SK-N-SH (cell line): ENCODE measurements around the gene STAC3. TPM values are rescaled to one million over a fixed set of nuclear protein-coding genes. Genes with fewer than 3 reads are reported as not detected.

ENCODE experiments used
- CTCF ChIA-PET: fragments of 300-600, 350-600 bp; formaldehyde crosslinking; extraction: SDS; loops from one replicate; lab custom pipeline; 2021; lab: Yijun Ruan, JAX
- POLR2A ChIA-PET: fragments of 350-600 bp; sonication (Branson Sonifier 250); formaldehyde crosslinking; extraction: SDS; loops from one replicate; lab custom pipeline; 2020; ENCODE audit warnings: antibody characterized with exemption, inconsistent platforms; lab: Yijun Ruan, JAX
- DNase-seq: peaks from one replicate; pipeline ENCODE4 v3.0.0; 2012
- H2AFZ ChIP-seq: fragments of 200-600 bp; sonication (generic); 2 replicates; pipeline ENCODE4 v1.8.1; 2016; ENCODE audit warnings: antibody characterized with exemption, mild to moderate bottlenecking, low read depth
- H3F3A ChIP-seq: fragments of 200-600 bp; sonication (generic); replicated peaks from 2 replicates; pipeline ENCODE3; 2016; ENCODE audit warnings: antibody characterized with exemption, mild to moderate bottlenecking; ENCODE audit not compliant: insufficient read depth
- H3K27ac ChIP-seq, 2 experiments: fragments of 200-500 bp in 1 of 2; fragments of 200-600 bp in 1 of 2; sonication (Bioruptor generic) in 1 of 2; sonication (generic), shearing (Covaris generic) in 1 of 2; 2 replicates each; pipeline versions ENCODE4 v1.5.1 to v1.6.1; 2014 to 2016; ENCODE audit warnings: low read depth in 2 of 2, inconsistent platforms in 1 of 2, low read length in 1 of 2, mild to moderate bottlenecking in 1 of 2, mixed read lengths in 1 of 2
- H3K27me3 ChIP-seq: fragments of 200-600 bp; sonication (generic), shearing (Covaris generic); 2 replicates; pipeline ENCODE4 v1.6.1; 2016; ENCODE audit warnings: mixed run types; ENCODE audit not compliant: insufficient read depth
- H3K36me3 ChIP-seq, 2 experiments: fragments of 200-500 bp in 1 of 2; fragments of 200-600 bp in 1 of 2; sonication (Bioruptor generic) in 1 of 2; sonication (generic) in 1 of 2; replicated peaks in 1 of 2; 2 replicates each; pipeline versions ENCODE3 to v1.5.1; 2014 to 2016; ENCODE audit warnings: low read length in 1 of 2, mild to moderate bottlenecking in 1 of 2; ENCODE audit not compliant: insufficient read depth in 2 of 2, control insufficient read depth in 1 of 2
- H3K4me1 ChIP-seq, 2 experiments: fragments of 200-500 bp in 1 of 2; fragments of 200-600 bp in 1 of 2; sonication (Bioruptor generic) in 1 of 2; sonication (generic), shearing (Covaris generic) in 1 of 2; 2 replicates each; pipeline versions ENCODE4 v1.5.1 to v1.6.1; 2014 to 2016; ENCODE audit warnings: low read depth in 1 of 2, low read length in 1 of 2, mixed run types in 1 of 2; ENCODE audit not compliant: insufficient read depth in 2 of 2, control insufficient read depth in 1 of 2
- H3K4me2 ChIP-seq: fragments of 200-600 bp; sonication (generic), shearing (Covaris generic); 2 replicates; pipeline ENCODE4 v1.6.1; 2017; ENCODE audit warnings: mixed run types
- H3K4me3 ChIP-seq, 2 experiments: fragments of 200-500 bp in 1 of 2; fragments of 200-600 bp in 1 of 2; sonication (Bioruptor generic) in 1 of 2; sonication (generic), shearing (Covaris generic) in 1 of 2; 2 replicates each; pipeline versions ENCODE4 v1.5.1 to v1.8.1; 2014 to 2016; ENCODE audit warnings: low read depth in 2 of 2, inconsistent platforms in 1 of 2, low read length in 1 of 2, mild to moderate bottlenecking in 1 of 2, mixed read lengths in 1 of 2, moderate library complexity in 1 of 2
- H3K79me2 ChIP-seq: fragments of 200-600 bp; sonication (generic); 2 replicates; pipeline ENCODE4 v1.8.1; 2017; ENCODE audit warnings: mild to moderate bottlenecking; ENCODE audit not compliant: insufficient read depth
- H3K9ac ChIP-seq: fragments of 200-600 bp; sonication (generic); 2 replicates; pipeline ENCODE4 v1.6.1; 2017; ENCODE audit warnings: mixed run types
- H3K9me2 ChIP-seq: fragments of 200-600 bp; sonication (generic); 2 replicates; pipeline ENCODE4 v1.6.1; 2017; ENCODE audit warnings: mixed run types
- H3K9me3 ChIP-seq: fragments of 200-600 bp; sonication (generic); 2 replicates; pipeline ENCODE4 v1.6.1; 2017; ENCODE audit warnings: mixed run types, mild to moderate bottlenecking, moderate library complexity
- H4K20me1 ChIP-seq: fragments of 200-600 bp; sonication (generic); 2 replicates; pipeline ENCODE4 v1.6.1; 2017; ENCODE audit warnings: mild to moderate bottlenecking, mixed run types; ENCODE audit not compliant: insufficient read depth
- EP300 ChIP-seq, 2 experiments: IDR thresholded peaks; 2 replicates each; pipeline versions ENCODE4 v1.4.0 to v1.6.1; 2012; ENCODE audit warnings: borderline replicate concordance in 1 of 2, low read depth in 1 of 2, low read length in 1 of 2
- EZH2phosphoT487 ChIP-seq: fragments of 200-600 bp; sonication (generic); IDR thresholded peaks from 2 replicates; pipeline ENCODE4 v1.6.1; 2017; ENCODE audit warnings: low read depth, mixed run types, mild to moderate bottlenecking, antibody characterized with exemption, moderate library complexity, borderline replicate concordance
- FOXM1 ChIP-seq: IDR thresholded peaks from 2 replicates; pipeline ENCODE4 v1.4.0; 2012; ENCODE audit warnings: low read depth, mild to moderate bottlenecking
- GATA2 ChIP-seq: sonication (generic); formaldehyde crosslinking; IDR thresholded peaks from 2 replicates; pipeline ENCODE4 v1.5.0; 2020; ENCODE audit warnings: mild to moderate bottlenecking, missing genetic modification reagents
- JUND ChIP-seq: IDR thresholded peaks from 2 replicates; pipeline ENCODE4 v1.4.0; 2012
- MEF2A ChIP-seq: IDR thresholded peaks from 2 replicates; pipeline ENCODE4 v1.4.0; 2012; ENCODE audit warnings: low read depth, borderline replicate concordance
- MXI1 ChIP-seq: IDR thresholded peaks from 2 replicates; pipeline ENCODE4 v1.6.1; 2012; ENCODE audit warnings: mild to moderate bottlenecking, low read depth, low read length, improper control_type of control experiment
- NFIC ChIP-seq: IDR thresholded peaks from 2 replicates; pipeline ENCODE4 v1.4.0; 2012; ENCODE audit warnings: borderline replicate concordance
- NRF1 ChIP-seq: IDR thresholded peaks from 2 replicates; pipeline ENCODE4 v1.6.1; 2012; ENCODE audit warnings: low read depth, mild to moderate bottlenecking, low read length
- SIN3A ChIP-seq: IDR thresholded peaks from 2 replicates; pipeline ENCODE4 v1.6.1; 2012; ENCODE audit warnings: low read depth, mild to moderate bottlenecking, low read length, moderate library complexity, borderline replicate concordance
- TAF1 ChIP-seq: IDR thresholded peaks from 2 replicates; pipeline ENCODE4 v1.6.1; 2012; ENCODE audit warnings: low read depth, mild to moderate bottlenecking, low read length, moderate library complexity, borderline replicate concordance
- YY1 ChIP-seq: IDR thresholded peaks from 2 replicates; pipeline ENCODE4 v1.4.0; 2012; ENCODE audit warnings: low read depth, mild to moderate bottlenecking
- WGBS: methylation state at CpG from one replicate; pipeline ENCODE4 v1.1.6; 2017; ENCODE audit warnings: low lambda C conversion rate; 5-methylcytosine and 5-hydroxymethylcytosine counted together
- polyA plus RNA-seq, 3 experiments: library from polyadenylated mRNA; depleted of rRNA; stranded (reverse); fragments of >200 nt; gene quantifications; 2 replicates each; pipeline ENCODE4 v1.2.3, GENCODE V29; 2012
- TF ChIP-seq, protein P1 (sequence below): fragments of 150-350 bp; IDR thresholded peaks from 2 replicates; pipeline ENCODE4 v1.6.1; 2016; ENCODE audit warnings: mild to moderate bottlenecking, low read depth, low read length
- TF ChIP-seq, protein P2 (sequence below): fragments of 150-350 bp; IDR thresholded peaks from 2 replicates; pipeline ENCODE4 v1.6.1; 2017; ENCODE audit warnings: antibody characterized with exemption, low read length, low read depth, borderline replicate concordance

Gene STAC3
- polyA plus RNA-seq, 1 of the 3 experiments (the other 2 are of a cell fraction) = 0.76 TPM

DNA sequence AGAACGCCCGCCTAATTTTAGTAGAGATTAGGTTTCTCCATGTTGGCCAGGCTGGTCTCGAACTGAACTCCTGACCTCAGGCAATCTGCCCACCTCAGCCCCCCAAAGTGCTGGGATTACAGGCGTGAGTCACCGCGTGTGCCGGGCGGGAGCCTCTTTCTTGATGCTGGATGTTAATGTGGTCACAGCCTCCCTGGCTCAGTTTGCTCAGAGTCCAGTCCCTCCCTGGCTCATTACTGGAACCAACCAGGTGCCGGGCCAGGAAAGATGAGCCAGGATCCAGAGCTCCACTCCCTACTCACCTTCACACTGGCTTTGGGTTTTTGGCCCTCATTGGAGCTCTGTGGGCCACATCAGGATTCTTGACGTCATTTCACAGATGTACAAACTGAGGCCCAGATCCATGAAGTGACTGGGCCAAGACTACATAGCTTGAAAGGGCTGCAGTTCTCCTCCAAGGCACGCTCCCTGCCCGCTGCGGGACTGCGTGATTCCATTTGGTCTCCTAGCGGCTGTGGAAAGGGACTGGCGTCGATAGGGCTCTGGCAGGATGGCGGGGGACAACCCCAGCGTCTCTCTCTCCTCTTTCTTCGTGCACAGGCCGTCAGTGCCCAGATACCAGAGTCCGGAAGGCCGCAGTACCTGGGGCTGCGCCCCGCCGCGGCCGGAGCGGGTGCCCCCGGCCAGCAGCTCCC is 26.6 kb downstream of the STAC3 start (continued):
- TF ChIP-seq TAF1 = no peak
- TF ChIP-seq, protein P1, sequence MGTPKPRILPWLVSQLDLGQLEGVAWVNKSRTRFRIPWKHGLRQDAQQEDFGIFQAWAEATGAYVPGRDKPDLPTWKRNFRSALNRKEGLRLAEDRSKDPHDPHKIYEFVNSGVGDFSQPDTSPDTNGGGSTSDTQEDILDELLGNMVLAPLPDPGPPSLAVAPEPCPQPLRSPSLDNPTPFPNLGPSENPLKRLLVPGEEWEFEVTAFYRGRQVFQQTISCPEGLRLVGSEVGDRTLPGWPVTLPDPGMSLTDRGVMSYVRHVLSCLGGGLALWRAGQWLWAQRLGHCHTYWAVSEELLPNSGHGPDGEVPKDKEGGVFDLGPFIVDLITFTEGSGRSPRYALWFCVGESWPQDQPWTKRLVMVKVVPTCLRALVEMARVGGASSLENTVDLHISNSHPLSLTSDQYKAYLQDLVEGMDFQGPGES = no peak
- no peak for TF ChIP-seq GATA2 (CRISPR knock-in tag)
- TF ChIP-seq NFIC = no peak

DNA sequence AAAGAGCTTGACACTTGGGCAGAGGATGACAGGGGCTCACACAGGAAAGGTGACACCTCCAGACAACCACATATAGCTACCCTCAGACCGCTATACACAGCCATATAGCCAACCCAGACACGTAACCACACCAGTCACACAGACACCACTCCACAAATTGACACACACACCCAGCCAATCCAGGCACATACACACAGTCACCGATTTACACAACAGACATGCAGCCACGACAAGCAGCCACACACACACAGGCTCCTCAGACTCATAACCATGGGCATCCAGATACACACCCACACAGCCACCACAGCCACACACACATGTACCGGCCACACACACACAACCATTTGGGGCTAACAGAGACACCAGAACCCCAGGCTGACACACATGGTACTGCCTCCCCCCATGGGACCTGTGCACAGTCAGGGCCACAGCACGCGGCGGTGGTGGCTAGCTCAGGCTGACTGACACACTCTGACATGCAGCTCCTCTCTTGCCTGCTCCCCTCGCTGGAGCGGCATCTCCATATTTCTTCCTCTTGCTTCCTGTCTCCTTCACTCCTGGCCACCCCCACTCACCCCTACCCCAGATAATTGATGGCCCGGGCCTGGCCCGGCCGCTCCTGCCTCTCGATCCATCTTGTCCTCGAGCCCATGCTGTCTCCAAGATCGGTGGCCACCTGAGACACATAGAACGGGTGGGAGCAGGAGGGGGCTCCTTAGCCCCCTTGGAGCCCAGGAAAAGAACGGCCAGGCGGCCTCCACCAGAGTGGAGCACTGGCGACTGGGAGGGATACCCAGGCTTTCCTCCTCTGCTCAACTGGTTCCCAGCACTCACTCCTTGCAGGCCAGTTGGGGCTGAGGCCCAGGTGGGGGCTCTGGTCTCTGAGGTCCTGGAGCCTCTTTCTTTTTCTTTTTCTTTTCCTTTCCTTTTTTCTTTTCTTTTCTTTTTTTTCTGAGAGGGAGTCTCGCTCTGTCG is 27.5 kb downstream of the STAC3 start:
- Histone ChIP-seq H3K9me3 (no peaks in the 10 kb centered on the region), H3K9ac (no peak overlapping the region), H3K4me1 (peaks cover 0 to 2% of the 10 kb centered on the region in 2 experiments; a peak in 1 of 4 replicates), H3F3A (no peaks in the 10 kb centered on the region), H3K79me2 (no peaks in the 10 kb centered on the region), H4K20me1 (no peaks in the 10 kb centered on the region), H3K36me3 (no peaks in the 10 kb centered on the region), H3K27me3 (peaks cover 34% of the 10 kb centered on the region; the same call in 1 of the 2 replicates), H3K9me2 (no peaks in the 10 kb centered on the region), H3K4me3 (no peak overlapping the region), H3K4me2 (no peak overlapping the region), H3K27ac (no peak overlapping the region), H2AFZ (no peak overlapping the region)
- DNase-seq = no peak
- CTCF ChIA-PET = interaction anchor here (0.7 to 31.5 kb wide), 5 partner anchors 11 to 239 kb away, joined by 3 to 937 read pairs (median 6); partner anchors contain the start of genes INHBE and NXPH4
- 87% methylated on average over 18 of the region's 22 CpGs for WGBS
- POLR2A ChIA-PET = no interaction called here
- no peak for TF ChIP-seq TAF1
- TF ChIP-seq MXI1 = no peak
- no peak for TF ChIP-seq EZH2phosphoT487
- no peak for TF ChIP-seq NRF1
- TF ChIP-seq SIN3A = no peak
- no peak for TF ChIP-seq YY1
- no peak for TF ChIP-seq MEF2A
- no peak for TF ChIP-seq FOXM1
- TF ChIP-seq EP300 (IDR thresholded peaks at IDR 0.05; ENCODE audit: borderline replicate concordance in 1 of 2, low read depth in 1 of 2, low read length in 1 of 2) = no peak
- TF ChIP-seq, protein P2, sequence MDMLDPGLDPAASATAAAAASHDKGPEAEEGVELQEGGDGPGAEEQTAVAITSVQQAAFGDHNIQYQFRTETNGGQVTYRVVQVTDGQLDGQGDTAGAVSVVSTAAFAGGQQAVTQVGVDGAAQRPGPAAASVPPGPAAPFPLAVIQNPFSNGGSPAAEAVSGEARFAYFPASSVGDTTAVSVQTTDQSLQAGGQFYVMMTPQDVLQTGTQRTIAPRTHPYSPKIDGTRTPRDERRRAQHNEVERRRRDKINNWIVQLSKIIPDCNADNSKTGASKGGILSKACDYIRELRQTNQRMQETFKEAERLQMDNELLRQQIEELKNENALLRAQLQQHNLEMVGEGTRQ = no peak
- TF ChIP-seq JUND = no peak
